ENCODE results near the gene CCNDBP1.

Gene CCNDBP1

DNA sequence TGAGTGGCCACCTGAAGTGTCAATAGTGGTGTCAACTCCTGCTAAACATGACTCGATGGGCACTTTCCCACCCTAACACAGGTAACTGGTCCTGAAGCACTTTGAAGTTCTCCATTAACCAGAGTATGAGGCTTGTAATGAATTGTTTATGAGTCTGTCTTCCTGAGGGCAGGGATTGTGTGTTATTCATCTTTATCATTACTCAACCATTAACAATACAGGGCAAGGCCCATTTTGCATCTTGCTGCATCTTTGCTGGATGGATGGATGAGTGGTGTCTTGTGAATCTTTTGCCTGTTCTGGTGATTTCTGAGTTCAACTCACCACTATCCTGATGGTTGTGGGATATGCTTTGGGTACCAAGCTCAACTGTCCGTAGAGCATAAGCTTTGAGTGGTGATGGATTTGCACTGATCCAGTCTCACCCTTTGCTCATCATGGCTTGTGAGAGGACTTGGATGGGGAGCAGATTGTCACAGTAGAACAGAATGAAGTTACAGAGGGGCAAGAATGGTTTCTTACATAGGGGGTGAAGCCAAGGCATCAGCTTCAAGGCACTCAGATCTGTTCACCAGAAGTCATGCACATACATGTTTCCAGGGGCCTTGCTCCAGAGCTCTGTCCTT, 57.9 kb downstream of the CCNDBP1 start:
- H3K4me3 Mint-ChIP-seq = no peak overlapping the region
- no peaks in the 10 kb centered on the region for H3K36me3 Mint-ChIP-seq
- no peak for ATAC-seq
- H3K9me3 Mint-ChIP-seq = no peaks in the 10 kb centered on the region
- H3K4me1 Mint-ChIP-seq = no peaks in the 10 kb centered on the region
- no peak for DNase-seq (ENCODE audit: low spot score in 2 of 2)
- no peak overlapping the region for H3K27ac Mint-ChIP-seq

DNA sequence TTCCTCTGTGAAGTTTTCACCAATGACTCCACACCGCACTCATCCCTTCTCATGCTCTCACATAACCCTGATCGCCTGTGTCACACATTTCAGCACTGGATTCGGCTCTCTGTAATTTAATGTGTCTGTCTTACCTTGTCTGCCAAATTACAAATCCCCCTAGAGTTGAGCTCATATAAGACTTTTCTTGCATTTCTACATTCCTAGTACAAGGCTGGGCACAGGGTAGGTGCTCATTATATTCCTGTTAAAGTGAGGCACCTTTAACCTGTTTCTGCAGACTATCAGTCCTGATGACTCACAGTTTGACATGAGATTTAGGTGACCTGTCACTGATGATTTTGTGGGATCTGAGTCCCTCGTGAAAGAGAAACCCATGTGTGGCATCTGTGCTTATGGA, 58.9 kb downstream of the CCNDBP1 start:
- Mint-ChIP-seq H3K9me3 (no peaks in the 10 kb centered on the region), H3K36me3 (no peaks in the 10 kb centered on the region), H3K4me3 (no peak overlapping the region), H3K4me1 (peaks cover under 1% of the 10 kb centered on the region), H3K27ac (no peak overlapping the region)
- ATAC-seq (no peak), DNase-seq (ENCODE audit: low spot score in 2 of 2) (no peak)

DNA sequence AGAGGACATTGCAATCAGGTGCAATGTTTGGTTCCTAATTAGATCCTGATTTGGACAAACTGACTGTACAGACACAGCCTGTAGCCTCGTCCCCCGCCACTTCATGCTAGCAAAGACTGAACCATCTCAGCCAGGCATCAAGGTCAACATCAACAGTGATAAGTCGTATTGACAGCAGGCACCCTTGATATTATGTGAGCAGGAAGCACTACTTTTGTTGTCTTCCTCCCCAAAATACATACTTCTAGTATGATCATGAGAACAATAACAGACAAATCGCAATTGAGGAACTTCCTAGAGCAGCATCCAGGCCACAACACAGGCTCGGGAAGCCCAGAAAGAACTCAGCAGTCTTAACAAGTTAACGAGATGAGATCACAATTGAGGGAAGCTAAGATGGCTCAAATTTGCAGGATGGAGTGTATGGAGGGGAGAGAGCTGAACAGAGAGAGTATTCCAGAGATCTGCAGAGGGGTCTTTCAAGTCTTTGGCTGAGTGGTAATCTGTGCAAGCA, 61.1 kb downstream of the CCNDBP1 start:
- no peaks in the 10 kb centered on the region for H3K9me3 Mint-ChIP-seq
- H3K36me3 Mint-ChIP-seq = no peaks in the 10 kb centered on the region
- H3K27ac Mint-ChIP-seq = no peak overlapping the region
- ATAC-seq = no peak
- no peak for DNase-seq (ENCODE audit: low spot score in 2 of 2)
- H3K4me1 Mint-ChIP-seq = peaks cover 19% of the 10 kb centered on the region
- H3K4me3 Mint-ChIP-seq = no peak overlapping the region

All from stimulated activated effector memory CD8-positive, alpha-beta T cell treated with anti-CD3 and anti-CD28 coated beads, Interleukin-12 subunit alpha, Interleukin-12 subunit beta, amount 100 ng/mL, for 72 hours (primary cell).